K562 (cell line): ENCODE data around the gene TJP3. TPM values are rescaled to one million over a fixed set of nuclear protein-coding genes. Genes with fewer than 3 reads are reported as not detected.

Source experiments
- ARID3B ChIP-seq: fragments of 250-450 bp; sonication (Bioruptor Pico); IDR thresholded peaks from 2 replicates; pipeline ENCODE4 v1.4.0; 2020; ENCODE audit warnings: borderline replicate concordance
- ATF2 ChIP-seq: sonication (generic); formaldehyde crosslinking; IDR thresholded peaks from 2 replicates; pipeline ENCODE4 v1.8.1; 2022; ENCODE audit warnings: missing genetic modification reagents
- CGGBP1 ChIP-seq: fragments of 250-450 bp; sonication (Bioruptor Pico); IDR thresholded peaks from 2 replicates; pipeline ENCODE4 v1.9.0; 2021; ENCODE audit warnings: mild to moderate bottlenecking
- CHAMP1 ChIP-seq: fragments of 450-650 bp; IDR thresholded peaks from 2 replicates; pipeline ENCODE4 v1.6.1; 2016; ENCODE audit warnings: mild to moderate bottlenecking
- EHMT2 ChIP-seq: fragments of 450-650 bp; IDR thresholded peaks from 2 replicates; pipeline ENCODE4 v1.6.1; 2018; ENCODE audit warnings: antibody characterized with exemption
- ELK3 ChIP-seq: fragments of 450-650 bp; formaldehyde crosslinking; IDR thresholded peaks from 2 replicates; pipeline ENCODE4 v1.4.0; 2020; ENCODE audit warnings: mild to moderate bottlenecking
- IRF9 ChIP-seq: fragments of 450-650 bp; IDR thresholded peaks from 2 replicates; pipeline ENCODE4 v1.6.1; 2016; ENCODE audit warnings: missing biosample characterization, missing genetic modification characterization
- MEIS2 ChIP-seq: fragments of 450-650 bp; IDR thresholded peaks from 2 replicates; pipeline ENCODE4 v1.6.1; 2014; ENCODE audit warnings: mild to moderate bottlenecking; ENCODE audit not compliant: partially characterized antibody
- POLR2AphosphoS2 ChIP-seq: IDR thresholded peaks from 2 replicates; pipeline ENCODE4 v1.6.1; 2012; ENCODE audit warnings: low read length, improper control_type of control experiment
- POLR2AphosphoS5 ChIP-seq: IDR thresholded peaks from 2 replicates; pipeline ENCODE4 v1.6.1; 2011; ENCODE audit warnings: mild to moderate bottlenecking, low read depth, low read length, moderate library complexity; ENCODE audit not compliant: control insufficient read depth, insufficient read depth
- SIX5 ChIP-seq, 2 experiments: IDR thresholded peaks; 2 replicates each; pipeline ENCODE4 v1.6.1; 2011; ENCODE audit warnings: low read length in 2 of 2, borderline replicate concordance in 1 of 2, low read depth in 1 of 2, mild to moderate bottlenecking in 1 of 2, moderate library complexity in 1 of 2; ENCODE audit not compliant: insufficient read depth in 1 of 2
- SLC30A9 ChIP-seq: fragments of 250-450 bp; sonication (Bioruptor Pico); IDR thresholded peaks from 2 replicates; pipeline ENCODE4 v1.8.0; 2022; ENCODE audit warnings: mild to moderate bottlenecking, moderate library complexity
- TAF1 ChIP-seq: IDR thresholded peaks from 2 replicates; pipeline ENCODE4 v1.6.1; 2011; ENCODE audit warnings: mild to moderate bottlenecking, low read length, moderate library complexity; ENCODE audit not compliant: insufficient read depth, control insufficient read depth, severe bottlenecking; ENCODE audit errors: extremely low read depth
- TARDBP ChIP-seq: fragments of 450-650 bp; IDR thresholded peaks from 2 replicates; pipeline ENCODE4 v1.6.1; 2016
- ZBTB1 ChIP-seq: sonication (generic); formaldehyde crosslinking; IDR thresholded peaks from 2 replicates; pipeline ENCODE4 v1.8.1; 2023; ENCODE audit warnings: missing genetic modification reagents, low read depth, mild to moderate bottlenecking, borderline replicate concordance
- ZFP1 ChIP-seq: fragments of 450-650 bp; formaldehyde crosslinking; IDR thresholded peaks from 2 replicates; pipeline ENCODE4 v1.4.0; 2020; ENCODE audit warnings: mild to moderate bottlenecking, mixed read lengths
- ZFX ChIP-seq: sonication (generic); formaldehyde crosslinking; IDR thresholded peaks from 2 replicates; pipeline ENCODE4 v1.8.0; 2022; ENCODE audit warnings: mild to moderate bottlenecking, missing genetic modification reagents, moderate library complexity
- ZNF253 ChIP-seq: fragments of 250-450 bp; sonication (Bioruptor Pico); conservative IDR thresholded peaks from 2 replicates; pipeline ENCODE4 v1.6.1; 2021; ENCODE audit warnings: mild to moderate bottlenecking
- ZNF589 ChIP-seq: fragments of 200-800 bp; sonication (Bioruptor generic); IDR thresholded peaks from 2 replicates; pipeline ENCODE4 v1.6.1; 2016; ENCODE audit warnings: low read depth, missing genetic modification characterization, missing compliant biosample characterization
- polyA plus RNA-seq, 8 experiments: library from polyadenylated mRNA; depleted of rRNA in 4 of 8; stranded (reverse) in 5 of 8; unstranded in 3 of 8; fragments of >200 nt; fragmentation: Nextera tagmentation in 2 of 8; fragmentation: Illumina TruSeq in 1 of 8; extraction: Ambion mirVana in 2 of 8; extraction: Trizol in 1 of 8; gene quantifications; 2 replicates each; pipeline versions ENCODE4 v1.2.1 to v1.2.3, GENCODE V29; 2011 to 2014; ENCODE audit warnings: inconsistent platforms in 1 of 8, missing spikeins in 1 of 8
- total RNA-seq, 7 experiments: library from RNA; depleted of rRNA in 6 of 7; stranded (reverse); fragments of >200 nt in 6 of 7; fragmentation: Illumina TruSeq in 2 of 7; extraction: Trizol in 2 of 7; gene quantifications; 2 replicates each; pipeline versions ENCODE4 v1.2.1 to v1.2.3, GENCODE V29; 2011 to 2021; ENCODE audit warnings: low replicate concordance in 1 of 7

Gene TJP3
- total and polyA plus RNA-seq, 9 of the 15 experiments (the other 6 are each of a cell fraction or from before 2014, with no cell fraction given): 0.11 to 2.4 (median 0.57) TPM; not detected in 1

- TF ChIP-seq TARDBP (0 out of 2 replicates have a peak, but pooled peaks have one; percentile 77), POLR2AphosphoS5 (0 out of 2 replicates have a peak, but pooled peaks have one; percentile 14), ZFX (peak; percentile 51; the same call in 1 of the 2 replicates), SLC30A9 (CRISPR knock-in tag) (no peak), POLR2AphosphoS2 (no peak), IRF9 (tag) (0 out of 2 replicates have a peak, but pooled peaks have one; percentile 12), ZBTB1 (CRISPR knock-in tag) (no peak), ARID3B (CRISPR knock-in tag) (no peak), CGGBP1 (CRISPR knock-in tag) (no peak), ZNF253 (CRISPR knock-in tag) (no peak), ATF2 (CRISPR knock-in tag) (no peak), EHMT2 (peak; percentile 57; the same call in 1 of the 2 replicates), ZFP1 (CRISPR knock-in tag) (no peak), ELK3 (CRISPR knock-in tag) (no peak), SIX5 (IDR thresholded peaks at IDR 0.05; ENCODE audit: borderline replicate concordance in 1 of 2, insufficient read depth in 1 of 2, low read depth in 1 of 2, low read length in 2 of 2) (peak; percentile 88 to 92), ZNF589 (CRISPR knock-in tag) (peak; percentile 32; the same call in 1 of the 2 replicates), MEIS2 (peak; percentile 66), CHAMP1 (no peak; the same call in 1 of the 2 replicates), TAF1 (no peak)
Observed at GRCh38 chr19:3761382-3762129, 53.4 kb downstream of the TJP3 start, which contains the start of gene APBA3 (continued).
